Posterior cingulate gyrus (tissue), 11 donors: ENCODE measurements around the gene TBC1D22A.

Experiments
- DNase-seq, 10 donors: peaks; one replicate each; pipeline versions ENCODE4 v3.0.0 to v3.0.0-alpha.2; 2020 to 2021; ENCODE audit warnings: mixed read lengths in 3 of 10
- intact Hi-C: fragments of 100-400 bp; cut with DNase I; formaldehyde crosslinking; loops from one replicate; pipeline ENCODE4 v1.15.1; 2023

The TBC1D22A gene

GRCh38 chr22:47053726-47054141 lies 291.3 kb downstream of the TBC1D22A start:
- peak in 4 of 10 donors; percentile 31 to 78 (median 54) for DNase-seq
- intact Hi-C loops = no loop called here

- intact Hi-C loops = no loop called here
- peak in 3 of 10 donors; percentile 58 to 82 (median 81) for DNase-seq
These were observed 292.0 kb downstream of the TBC1D22A start for GRCh38 chr22:47054231-47055072.

- no peak for DNase-seq
- intact Hi-C loops = no loop called here
These were observed 292.6 kb downstream of the TBC1D22A start for GRCh38 chr22:47055073-47055355.

GRCh38 chr22:47055461-47055860 lies 293.0 kb downstream of the TBC1D22A start:
- DNase-seq = peak in 3 of 10 donors; percentile 13 to 53 (median 18)
- intact Hi-C loops = no loop called here

- peak in 4 of 10 donors; percentile 16 to 53 (median 46) for DNase-seq
- intact Hi-C loops = no loop called here
These were observed 293.5 kb downstream of the TBC1D22A start for GRCh38 chr22:47055921-47056320.

GRCh38 chr22:47056361-47056760 lies 293.9 kb downstream of the TBC1D22A start:
- DNase-seq = peak in 3 of 10 donors; percentile 40 to 49 (median 41)
- intact Hi-C loops = no loop called here

- intact Hi-C loops = no loop called here
- peak in 3 of 10 donors; percentile 13 to 69 (median 59) for DNase-seq
These were observed 294.5 kb downstream of the TBC1D22A start for GRCh38 chr22:47056776-47057470.

GRCh38 chr22:47057916-47058585 lies 295.6 kb downstream of the TBC1D22A start:
- intact Hi-C loops = no loop called here
- DNase-seq = peak in 5 of 10 donors; percentile 5 to 63 (median 56)

- peak in 3 of 10 donors; percentile 5 to 81 (median 64) for DNase-seq
- intact Hi-C loops = no loop called here
These were observed 296.6 kb downstream of the TBC1D22A start for GRCh38 chr22:47059076-47059475.

- DNase-seq = peak in 3 of 10 donors; percentile 19 to 83 (median 57)
These were observed 297.3 kb downstream of the TBC1D22A start for GRCh38 chr22:47059701-47060161.

GRCh38 chr22:47060718-47061117 lies 298.3 kb downstream of the TBC1D22A start:
- peak in 3 of 10 donors; percentile 3 to 35 (median 19) for DNase-seq
- intact Hi-C loops = no loop called here

More at GRCh38 chr22:47059701-47060161, 297.3 kb downstream of the TBC1D22A start:
- intact Hi-C loops = no loop called here

GRCh38 chr22:47061226-47061625 lies 298.8 kb downstream of the TBC1D22A start:
- intact Hi-C loops = no loop called here

GRCh38 chr22:47062126-47062525 lies 299.7 kb downstream of the TBC1D22A start:
- intact Hi-C loops = no loop called here
- peak in 2 of 10 donors; percentile 34 to 64 for DNase-seq

More at GRCh38 chr22:47061226-47061625, 298.8 kb downstream of the TBC1D22A start:
- peak in 2 of 10 donors; percentile 55 to 68 for DNase-seq

GRCh38 chr22:47063071-47063509 lies 300.6 kb downstream of the TBC1D22A start:
- DNase-seq = peak in 2 of 10 donors; percentile 77 to 80
- intact Hi-C loops = no loop called here

- DNase-seq = peak in 2 of 10 donors; percentile 13 to 26
- intact Hi-C loops = no loop called here
These were observed 301.2 kb downstream of the TBC1D22A start for GRCh38 chr22:47063606-47064005.

GRCh38 chr22:47064016-47064415 lies 301.6 kb downstream of the TBC1D22A start:
- peak in 3 of 10 donors; percentile 11 to 52 (median 46) for DNase-seq

GRCh38 chr22:47064416-47064815 lies 302.0 kb downstream of the TBC1D22A start:
- intact Hi-C loops = no loop called here
- peak in 2 of 10 donors; percentile 28 to 62 for DNase-seq

More at GRCh38 chr22:47064016-47064415, 301.6 kb downstream of the TBC1D22A start:
- intact Hi-C loops = no loop called here

- peak in 2 of 10 donors; percentile 53 to 60 for DNase-seq
- intact Hi-C loops = no loop called here
These were observed 303.5 kb downstream of the TBC1D22A start for GRCh38 chr22:47065756-47066615.

GRCh38 chr22:47066616-47066905 lies 304.1 kb downstream of the TBC1D22A start:
- DNase-seq = peak in 1 of 10 donors; percentile 62
- intact Hi-C loops = no loop called here
